ENCODE results near the gene MAP1LC3B.

DNA sequence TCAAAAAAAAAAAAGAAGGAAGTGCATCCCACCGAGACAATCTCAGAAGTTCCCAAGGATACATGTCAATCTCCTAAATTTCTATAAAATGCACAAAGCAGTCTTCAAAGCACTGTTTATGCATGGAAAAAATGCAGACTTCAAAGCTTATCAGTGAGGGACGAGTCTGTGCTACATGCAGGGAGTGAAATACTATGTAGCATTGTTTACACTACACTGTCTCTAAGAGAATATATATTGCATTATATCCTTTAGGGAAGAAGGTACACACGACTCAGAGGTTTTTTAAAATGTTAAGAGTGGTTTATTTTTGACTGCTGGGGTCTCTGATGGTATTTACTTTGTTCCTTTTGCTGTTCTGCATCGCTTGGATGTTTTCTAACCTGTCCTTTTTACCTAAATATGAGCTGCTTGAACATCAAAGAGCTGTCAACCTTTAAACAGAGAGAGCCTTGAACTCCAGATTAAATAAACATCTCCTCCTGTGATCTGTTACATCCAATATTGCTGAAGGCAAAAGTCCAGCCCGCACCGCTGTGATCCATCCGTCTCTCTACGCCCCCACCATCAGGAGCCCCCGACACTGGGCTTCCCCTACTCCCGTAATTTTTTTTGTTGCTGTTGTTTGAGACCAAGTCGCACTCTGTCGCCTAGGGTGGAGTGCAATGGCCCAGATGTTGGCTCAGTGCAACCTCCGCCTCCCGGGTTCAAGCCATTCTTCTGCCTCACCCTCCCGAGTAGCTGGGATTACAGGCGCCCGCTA lies 9.9 kb upstream of the MAP1LC3B start:
- TF ChIP-seq, protein P1, sequence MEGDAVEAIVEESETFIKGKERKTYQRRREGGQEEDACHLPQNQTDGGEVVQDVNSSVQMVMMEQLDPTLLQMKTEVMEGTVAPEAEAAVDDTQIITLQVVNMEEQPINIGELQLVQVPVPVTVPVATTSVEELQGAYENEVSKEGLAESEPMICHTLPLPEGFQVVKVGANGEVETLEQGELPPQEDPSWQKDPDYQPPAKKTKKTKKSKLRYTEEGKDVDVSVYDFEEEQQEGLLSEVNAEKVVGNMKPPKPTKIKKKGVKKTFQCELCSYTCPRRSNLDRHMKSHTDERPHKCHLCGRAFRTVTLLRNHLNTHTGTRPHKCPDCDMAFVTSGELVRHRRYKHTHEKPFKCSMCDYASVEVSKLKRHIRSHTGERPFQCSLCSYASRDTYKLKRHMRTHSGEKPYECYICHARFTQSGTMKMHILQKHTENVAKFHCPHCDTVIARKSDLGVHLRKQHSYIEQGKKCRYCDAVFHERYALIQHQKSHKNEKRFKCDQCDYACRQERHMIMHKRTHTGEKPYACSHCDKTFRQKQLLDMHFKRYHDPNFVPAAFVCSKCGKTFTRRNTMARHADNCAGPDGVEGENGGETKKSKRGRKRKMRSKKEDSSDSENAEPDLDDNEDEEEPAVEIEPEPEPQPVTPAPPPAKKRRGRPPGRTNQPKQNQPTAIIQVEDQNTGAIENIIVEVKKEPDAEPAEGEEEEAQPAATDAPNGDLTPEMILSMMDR (IDR thresholded peaks at IDR 0.05; ENCODE audit: insufficient read depth, low read length, poor library complexity, severe bottlenecking) = no peak
- TF ChIP-seq EZH2phosphoT487 (conservative IDR thresholded peaks at IDR 0.05; ENCODE audit: low read length) = no peak
